ENCODE results near the gene NOX4.
A peak's percentile ranks its signal among the peaks of the same experiment; 100 is the strongest.
"Not testable (repeated sequence)": the region's sequence is repeated elsewhere in the genome, so short reads cannot be mapped to it uniquely, and the experiment has no call there.

NOX4 gene

DNA sequence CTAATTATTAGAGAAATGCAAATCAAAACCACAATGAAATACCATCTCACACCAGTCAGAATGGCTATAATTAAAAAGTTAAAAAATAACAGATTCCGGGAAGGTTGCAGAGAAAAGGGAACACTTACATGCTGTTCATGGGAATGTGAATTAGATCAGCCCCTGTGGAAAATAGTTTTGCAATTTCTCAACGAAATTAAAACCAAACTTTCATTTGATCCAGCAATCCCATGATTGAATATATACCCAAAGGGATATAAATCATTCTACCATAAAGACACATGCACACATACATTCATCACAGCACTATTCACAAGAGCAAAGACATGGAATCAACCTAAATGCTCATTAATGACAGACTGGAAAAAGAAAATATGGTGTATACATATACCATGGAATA lies 32.5 kb downstream of the NOX4 start:
- peak; percentile 77 to 80 for DNase-seq (ENCODE audit: low read depth in 2 of 2)

DNA sequence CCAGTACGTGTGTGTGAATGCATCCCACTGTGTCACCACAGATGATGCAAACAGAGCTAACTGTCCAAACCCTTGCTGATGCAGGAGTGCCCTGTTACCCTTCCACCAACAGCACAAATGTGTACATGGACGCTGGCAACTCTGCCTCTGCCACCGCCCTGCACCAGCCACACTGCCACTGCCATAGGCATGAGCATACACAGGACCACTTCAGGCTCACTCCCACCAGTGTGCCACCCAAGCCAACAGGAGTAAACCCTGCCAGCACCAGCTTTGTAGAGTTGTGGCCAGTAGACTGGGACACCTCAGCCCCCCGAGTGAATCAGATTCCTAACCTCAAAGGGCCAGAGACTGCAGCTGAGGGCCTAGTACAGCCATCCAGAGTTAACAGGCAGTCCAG lies 34.0 kb downstream of the NOX4 start:
- no peak for DNase-seq (ENCODE audit: low read depth in 2 of 2)

DNA sequence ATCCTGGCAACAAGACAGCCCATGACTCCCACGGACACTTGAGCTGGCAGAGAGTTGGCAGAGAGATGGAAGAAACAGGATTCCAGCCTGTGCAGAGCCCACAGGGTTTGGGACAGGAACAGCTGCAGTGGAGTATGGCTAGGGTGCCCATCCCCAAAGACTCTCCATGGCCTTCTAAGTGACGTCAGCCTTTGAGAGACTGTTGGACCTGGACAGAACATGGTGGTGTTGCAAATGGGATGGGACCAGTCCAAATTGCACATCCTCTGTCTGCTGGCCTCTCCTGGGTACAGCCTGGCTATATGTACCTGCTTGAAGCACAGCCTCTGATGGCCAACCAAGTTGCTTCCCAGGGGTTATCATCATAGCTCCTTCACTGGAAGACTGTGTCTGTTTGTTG lies 34.5 kb downstream of the NOX4 start:
- DNase-seq (ENCODE audit: low read depth in 2 of 2): no peak

DNA sequence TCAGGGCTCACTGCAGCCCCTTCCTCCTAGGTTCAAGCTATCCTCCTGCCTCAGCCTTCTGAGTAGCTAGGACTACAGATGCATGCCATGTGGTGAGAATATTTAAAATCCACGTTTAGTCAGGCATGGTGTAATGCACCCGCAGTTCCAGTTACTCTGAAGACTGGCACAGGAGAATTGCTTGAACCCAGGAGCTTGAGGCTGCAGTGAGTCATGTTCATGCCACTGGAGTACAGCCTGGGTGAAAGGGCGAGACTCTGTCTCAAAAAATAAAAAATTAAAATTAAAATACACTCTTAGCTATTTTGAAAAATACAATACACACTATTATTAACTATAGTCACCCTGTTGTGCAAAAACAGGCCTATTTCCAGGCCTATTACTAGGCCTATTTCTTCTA lies 38.4 kb downstream of the NOX4 start:
- DNase-seq (ENCODE audit: low read depth in 2 of 2): no peak

DNA sequence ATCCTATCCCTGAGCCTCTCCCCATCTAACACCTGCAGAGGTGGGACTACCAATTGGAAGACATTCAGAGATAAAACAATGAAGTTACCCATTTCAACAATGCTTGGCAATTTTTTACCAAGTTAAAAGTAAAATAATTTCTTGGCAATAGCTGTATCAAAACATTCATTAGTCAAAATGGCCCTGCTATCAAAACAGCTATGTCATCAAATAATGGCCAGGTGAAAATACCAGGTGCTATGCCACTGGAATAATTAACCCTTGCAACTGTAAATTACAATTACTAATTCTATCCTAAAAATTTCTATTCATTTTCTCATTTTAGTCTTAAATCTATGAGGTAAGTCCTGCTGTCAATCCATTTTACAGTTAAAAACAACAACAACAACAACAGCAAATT lies 43.3 kb downstream of the NOX4 start:
- no peak for DNase-seq (ENCODE audit: low read depth in 2 of 2)

DNA sequence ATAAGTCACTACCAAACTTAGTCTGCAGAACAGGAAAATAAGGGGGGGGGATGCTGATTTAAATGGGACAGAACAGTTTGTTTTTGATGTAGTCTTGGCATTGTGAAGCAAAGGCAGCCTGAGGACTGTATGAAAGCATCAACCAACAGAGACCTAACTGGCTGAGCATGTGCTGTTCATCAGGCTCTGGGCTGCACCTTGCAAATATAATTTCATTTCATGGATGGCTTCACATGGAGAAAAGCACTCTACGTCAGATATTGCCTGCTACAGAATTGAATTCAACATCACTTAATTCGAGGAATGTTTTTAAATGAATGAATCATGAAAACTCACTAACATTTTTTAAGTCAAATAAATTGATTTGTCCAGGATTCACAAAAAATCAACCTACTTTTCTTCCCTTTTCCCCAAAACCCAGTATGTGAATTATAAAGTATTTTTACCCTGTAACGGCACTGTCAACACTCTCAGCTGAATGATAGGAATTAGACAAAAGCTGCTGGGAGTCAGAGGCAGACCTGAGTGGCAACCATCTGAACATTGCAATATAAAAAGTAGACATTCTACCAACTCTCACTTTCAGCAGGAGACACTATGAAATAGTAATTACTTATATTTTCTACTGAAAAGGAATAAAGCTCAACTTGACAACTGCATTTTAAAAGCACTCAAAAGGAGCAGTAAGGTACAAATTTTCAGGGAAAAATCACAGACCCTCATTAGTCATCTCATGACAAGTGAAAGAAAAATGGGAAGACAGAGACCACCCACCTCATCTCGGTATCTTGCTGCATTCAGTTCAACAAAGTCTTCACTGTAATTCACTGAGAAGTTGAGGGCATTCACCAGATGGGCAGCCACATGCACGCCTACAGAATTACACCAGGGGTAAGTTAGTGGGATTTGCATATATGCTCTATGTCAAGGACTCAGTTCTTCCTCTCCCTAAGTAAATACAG lies 47.5 kb downstream of the NOX4 start:
- no peak for DNase-seq (ENCODE audit: low read depth in 2 of 2)

DNA sequence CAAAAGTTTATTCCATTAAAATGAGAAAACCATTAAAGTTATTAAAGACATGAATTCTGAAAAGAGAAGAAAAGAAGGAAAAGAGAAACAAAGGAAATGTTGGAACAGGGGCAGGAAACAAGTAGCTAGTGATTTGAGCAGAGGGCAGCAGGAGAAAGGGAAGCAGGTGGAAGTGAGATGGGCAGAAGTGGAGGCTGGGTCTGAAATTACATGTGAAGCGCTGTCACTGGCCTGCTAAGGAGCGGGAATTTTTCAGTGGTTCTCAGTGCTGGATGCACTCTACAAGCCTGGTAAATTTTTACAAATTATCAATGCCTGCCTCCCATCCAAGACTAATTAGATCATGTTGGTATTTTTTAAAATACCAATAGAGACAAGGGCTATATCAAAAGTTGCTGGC lies 48.4 kb downstream of the NOX4 start:
- DNase-seq (ENCODE audit: low read depth in 2 of 2): no peak

GRCh38 chr11:89441606-89442005 lies 49.6 kb downstream of the NOX4 start:
- no peak for DNase-seq (ENCODE audit: low read depth in 2 of 2)

DNA sequence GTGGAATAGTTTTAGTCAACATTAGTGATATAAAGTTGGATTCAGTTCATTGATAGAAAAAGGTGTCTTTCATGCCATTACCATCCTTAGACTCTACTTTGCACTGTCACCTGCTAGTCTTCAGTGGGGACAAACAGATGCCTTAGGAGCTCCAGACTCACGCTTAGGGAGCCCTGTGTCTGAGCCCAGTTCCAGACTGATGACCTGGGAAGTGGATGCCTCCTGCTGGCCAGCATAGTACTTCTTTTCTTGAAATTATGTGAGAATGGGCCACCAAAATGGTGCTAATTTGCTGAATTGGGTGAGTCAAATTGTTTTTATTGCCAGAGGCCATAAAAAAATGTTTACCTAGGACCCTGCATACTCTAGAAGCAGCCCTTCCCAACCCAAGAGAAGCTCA lies 53.9 kb downstream of the NOX4 start:
- no peak for DNase-seq (ENCODE audit: low read depth in 2 of 2)

DNA sequence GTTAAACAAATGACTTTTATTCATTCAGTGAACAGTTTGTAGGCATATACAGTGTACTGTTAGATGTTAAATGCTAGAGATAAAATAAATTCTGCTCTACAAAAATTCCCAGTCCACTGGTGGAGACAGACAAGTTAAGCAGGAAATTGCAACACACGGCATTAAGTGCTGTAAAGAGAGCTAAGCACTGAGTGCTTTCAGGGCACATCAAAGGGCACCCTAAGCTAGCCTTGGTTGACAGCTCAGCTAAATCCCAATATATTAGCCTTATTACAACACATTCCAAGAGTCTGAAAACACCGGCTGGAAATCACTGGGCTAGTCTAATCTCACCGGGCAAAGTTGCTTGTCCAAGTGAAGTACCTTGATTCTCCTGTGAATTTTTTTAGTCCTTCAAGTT lies 55.1 kb downstream of the NOX4 start:
- no peak for DNase-seq (ENCODE audit: low read depth in 2 of 2)

DNA sequence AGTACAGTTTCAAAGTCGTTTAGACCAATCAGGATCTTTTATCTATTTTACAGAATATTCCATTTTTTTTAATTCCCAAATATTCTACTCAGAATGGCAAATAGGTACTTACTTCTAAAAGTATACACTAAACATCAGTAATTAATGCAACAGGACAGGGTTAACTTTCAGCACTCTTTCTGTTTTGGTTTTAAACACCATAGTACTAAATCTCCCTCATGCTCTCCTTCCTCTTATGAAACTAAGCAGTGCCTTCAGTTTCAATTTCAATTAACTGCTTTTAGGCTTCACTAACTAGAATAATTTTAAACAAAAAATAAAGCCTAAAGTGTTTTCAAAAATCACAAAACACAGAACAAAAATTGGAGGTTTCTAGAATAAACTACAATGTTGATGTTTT lies 57.9 kb downstream of the NOX4 start:
- no peak for DNase-seq (ENCODE audit: low read depth in 2 of 2)

DNA sequence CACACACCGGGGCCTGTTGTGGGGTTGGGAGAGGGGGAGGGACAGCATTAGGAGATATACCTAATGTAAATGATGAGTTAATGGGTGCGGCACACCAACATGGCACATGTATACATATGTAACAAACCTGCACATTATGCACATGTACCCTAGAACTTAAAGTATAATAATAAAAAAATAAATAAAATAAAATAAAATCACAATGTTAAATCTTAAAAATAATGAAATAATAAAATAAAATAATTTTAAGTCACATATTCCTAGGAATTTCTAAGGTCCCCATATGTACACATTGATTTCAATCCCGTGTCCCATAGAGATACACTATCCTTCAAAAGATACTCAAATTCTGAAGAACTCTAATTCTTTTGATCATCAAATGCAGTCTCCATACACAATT lies 59.0 kb downstream of the NOX4 start:
- DNase-seq (ENCODE audit: low read depth in 2 of 2): not testable (repeated sequence)

GRCh38 chr11:89426501-89426900 lies 64.7 kb downstream of the NOX4 start:
- not testable (repeated sequence) for DNase-seq (ENCODE audit: low read depth in 2 of 2)

DNA sequence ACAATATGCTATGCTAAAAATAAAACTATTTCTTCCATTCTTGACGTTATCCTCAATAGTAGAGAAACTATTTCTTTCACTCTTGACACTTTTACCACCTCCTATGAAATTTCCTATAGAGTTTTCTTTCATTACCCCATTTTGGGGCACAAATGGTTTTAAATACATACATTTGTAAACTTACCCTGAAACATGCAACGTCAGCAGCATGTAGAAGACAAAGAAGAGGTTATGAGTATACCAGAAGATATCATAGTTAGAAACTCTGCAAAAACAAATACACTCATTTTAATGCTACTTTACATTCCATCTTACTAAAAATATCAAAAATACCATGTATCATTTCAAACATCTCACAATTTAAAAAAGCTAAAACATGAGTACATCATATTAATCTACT lies 69.5 kb downstream of the NOX4 start:
- no peak for DNase-seq (ENCODE audit: low read depth in 2 of 2)

DNA sequence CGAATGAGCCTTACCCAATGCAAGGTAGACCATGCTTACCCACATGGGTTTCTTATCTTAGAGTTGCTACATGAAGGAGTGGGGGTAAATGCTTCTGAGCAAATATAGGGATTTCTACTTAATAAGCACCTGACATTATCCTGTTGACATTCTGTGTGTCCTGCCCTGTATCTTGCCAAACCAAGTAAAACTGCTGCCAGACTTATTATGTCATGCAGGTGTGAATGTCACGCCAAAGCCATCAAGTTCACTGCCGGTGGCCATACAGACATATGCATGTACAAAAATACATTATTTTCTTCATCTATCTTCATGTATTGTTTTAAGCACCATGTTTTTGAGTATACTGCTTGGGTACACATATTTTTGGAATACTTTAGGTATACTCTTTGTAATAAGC lies 70.2 kb downstream of the NOX4 start:
- DNase-seq (ENCODE audit: low read depth in 2 of 2): no peak

GRCh38 chr11:89416961-89417360 lies 74.2 kb downstream of the NOX4 start:
- DNase-seq (ENCODE audit: low read depth in 2 of 2): no peak

GRCh38 chr11:89411112-89411511 lies 80.1 kb downstream of the NOX4 start:
- DNase-seq (ENCODE audit: low read depth in 2 of 2): not testable (repeated sequence)

- not testable (repeated sequence) for DNase-seq (ENCODE audit: low read depth in 2 of 2)
Measured at GRCh38 chr11:89410666-89411065, 80.5 kb downstream of the NOX4 start.

DNA sequence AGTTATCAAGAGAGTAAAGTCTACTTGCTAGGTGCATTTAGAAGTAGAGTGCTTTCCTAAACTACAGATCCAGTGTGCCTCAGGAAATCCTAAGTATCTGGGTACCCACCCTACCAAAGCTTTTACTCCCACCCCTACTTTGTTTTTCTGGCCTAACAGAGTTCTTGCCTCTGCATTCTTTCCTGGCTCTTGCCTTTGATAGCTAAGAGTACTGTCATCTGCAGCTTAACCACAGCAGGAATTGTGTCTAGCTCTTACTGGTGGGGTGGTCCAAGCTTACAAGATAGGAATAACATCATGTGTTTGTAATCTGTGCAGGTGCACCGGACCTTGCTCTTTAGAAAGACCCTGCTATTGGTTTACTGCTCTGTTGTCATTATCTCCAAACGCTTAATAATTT lies 82.7 kb downstream of the NOX4 start:
- not testable (repeated sequence) for DNase-seq (ENCODE audit: low read depth in 2 of 2)

GRCh38 chr11:89405629-89406028 lies 85.5 kb downstream of the NOX4 start:
- DNase-seq (ENCODE audit: low read depth in 2 of 2): peak in 1 of 2 experiments; percentile 8

DNA sequence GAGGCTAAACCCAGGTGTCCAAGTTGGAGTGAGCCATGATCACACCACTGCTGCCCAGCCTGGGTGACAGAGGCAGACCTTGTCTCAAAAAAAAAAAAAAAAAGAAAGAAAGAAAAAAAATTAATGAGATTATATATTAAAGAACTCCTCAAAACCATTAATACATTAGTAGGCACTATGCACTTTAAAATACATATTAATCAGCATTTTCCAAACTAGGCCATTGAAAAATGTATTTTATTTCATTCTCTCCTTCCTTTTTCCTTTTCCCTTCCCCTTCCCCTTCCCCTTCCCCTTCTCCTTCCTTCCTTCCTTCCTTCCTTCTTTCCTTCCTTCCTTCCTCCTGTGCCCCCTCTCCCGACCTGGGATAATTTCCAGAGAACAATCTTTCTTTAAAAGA lies 99.5 kb downstream of the NOX4 start:
- DNase-seq (ENCODE audit: low read depth in 2 of 2): not testable (repeated sequence)

DNA sequence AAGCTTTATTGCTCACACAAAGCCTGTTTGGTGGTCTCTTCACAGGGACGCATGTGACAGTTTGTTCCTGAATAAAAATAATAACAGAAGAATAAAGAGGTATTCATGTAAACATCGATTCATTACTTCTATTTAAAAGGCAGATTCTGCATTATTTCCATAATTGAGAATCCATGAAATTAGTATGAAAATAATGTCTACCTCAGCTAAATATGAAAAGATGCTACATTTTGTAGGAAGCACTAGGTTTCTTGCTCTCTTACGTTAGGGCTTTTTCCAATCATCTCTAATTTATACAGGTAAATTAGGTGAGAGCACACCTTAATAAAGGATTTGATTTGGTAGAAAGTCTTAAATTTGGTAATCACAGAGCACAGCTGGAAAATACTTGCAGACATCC lies 103.7 kb downstream of the NOX4 start:
- not testable (repeated sequence) for DNase-seq (ENCODE audit: low read depth in 2 of 2)

- DNase-seq (ENCODE audit: low read depth in 2 of 2): not testable (repeated sequence)
Measured at GRCh38 chr11:89382986-89383385, 108.2 kb downstream of the NOX4 start.

DNA sequence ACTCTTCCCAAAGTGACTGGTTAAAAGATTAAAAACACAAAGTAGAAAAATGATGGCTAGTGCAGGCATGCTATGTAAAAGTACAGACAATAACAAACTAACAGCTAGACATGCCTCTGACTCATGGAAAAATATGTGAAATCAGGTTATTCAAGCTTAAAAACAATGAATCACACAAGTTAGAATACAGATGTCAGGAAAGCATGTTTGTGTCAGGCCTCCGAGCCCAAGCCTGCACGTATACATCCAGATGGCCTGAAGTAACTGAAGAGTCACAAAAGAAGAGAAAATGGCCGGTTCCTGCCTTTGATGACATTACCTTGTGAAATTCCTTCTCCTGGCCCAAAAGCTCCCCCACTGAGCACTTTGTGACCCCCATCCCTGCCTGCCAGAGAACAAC lies 110.1 kb downstream of the NOX4 start:
- DNase-seq (ENCODE audit: low read depth in 2 of 2): peak; percentile 92 to 93

Measured in fibroblast of skin of left biceps (primary cell).